Measurements from ENCODE around the gene DHRS3. TPM values are rescaled to one million over a fixed set of nuclear protein-coding genes. Genes with fewer than 3 reads are reported as not detected.
A peak's percentile ranks its signal among the peaks of the same experiment; 100 is the strongest.

DHRS3 gene
- total RNA-seq, 4 donors from 2014 or later, result 115 to 211 (median 186) TPM

- Histone ChIP-seq H3K36me3 (no peaks in the 10 kb centered on the region), H3K4me1 (peaks cover 0 to 22% (median 9%) of the 10 kb centered on the region in 3 donors), H3K9me3 (no peaks in the 10 kb centered on the region), H3K27ac (no peak overlapping the region), H3K4me3 (no peak overlapping the region), H3K27me3 (peaks cover 5% of the 10 kb centered on the region)
- no peak for ATAC-seq
- no peak for TF ChIP-seq CTCF (IDR thresholded peaks at IDR 0.05)
- TF ChIP-seq EP300 (IDR thresholded peaks at IDR 0.05), result no peak
- no peak for TF ChIP-seq POLR2AphosphoS5 (IDR thresholded peaks at IDR 0.05)
- TF ChIP-seq POLR2A (IDR thresholded peaks at IDR 0.05), result no peak
- WGBS, 2 donors (ENCODE audit: low coverage in 1 of 2), result 57 to 76% methylated on average over 4 of the region's 4 CpGs
Observed at GRCh38 chr1:12626888-12627287, 8.9 kb upstream of the DHRS3 start.

GRCh38 chr1:12625276-12625675, 7.3 kb upstream of the DHRS3 start:
- no peak for TF ChIP-seq CTCF (IDR thresholded peaks at IDR 0.05)
- no peak for TF ChIP-seq EP300 (IDR thresholded peaks at IDR 0.05)
- no peak for TF ChIP-seq POLR2A (IDR thresholded peaks at IDR 0.05)
- TF ChIP-seq POLR2AphosphoS5 (IDR thresholded peaks at IDR 0.05), result no peak
- Histone ChIP-seq H3K27me3 (no peaks in the 10 kb centered on the region), H3K9me3 (no peaks in the 10 kb centered on the region), H3K4me3 (no peak overlapping the region), H3K27ac (no peak overlapping the region), H3K36me3 (no peaks in the 10 kb centered on the region), H3K4me1 (peaks cover 0 to 38% (median 24%) of the 10 kb centered on the region in 3 donors)
- 72 to 92% methylated on average over 2 to 6 of the region's 6 CpGs for WGBS, 2 donors (ENCODE audit: low coverage in 1 of 2)
- ATAC-seq, result no peak

- Histone ChIP-seq H3K27ac (peak overlapping the region; percentile 98 to 100 (median 98)), H3K4me1 (peaks cover 0 to 51% (median 30%) of the 10 kb centered on the region in 3 donors), H3K36me3 (no peaks in the 10 kb centered on the region), H3K4me3 (peak overlapping the region in 1 of 2 donors; percentile 0), H3K27me3 (no peaks in the 10 kb centered on the region), H3K9me3 (no peaks in the 10 kb centered on the region)
- WGBS, 2 donors (ENCODE audit: low coverage in 1 of 2), result 10 to 63% methylated on average over 4 of the region's 12 CpGs
- TF ChIP-seq POLR2A (IDR thresholded peaks at IDR 0.05) (peak in 1 of 2 donors; percentile 10), EP300 (IDR thresholded peaks at IDR 0.05) (no peak), POLR2AphosphoS5 (IDR thresholded peaks at IDR 0.05) (peak; percentile 13), CTCF (IDR thresholded peaks at IDR 0.05) (no peak)
- no peak for ATAC-seq
Observed at GRCh38 chr1:12622506-12622905, 4.5 kb upstream of the DHRS3 start.

- Histone ChIP-seq H3K9me3 (no peaks in the 10 kb centered on the region), H3K27me3 (no peaks in the 10 kb centered on the region), H3K27ac (peak overlapping the region; percentile 98 to 100 (median 98)), H3K4me3 (peak overlapping the region in 1 of 2 donors; percentile 0), H3K36me3 (no peaks in the 10 kb centered on the region), H3K4me1 (peaks cover 0 to 51% (median 30%) of the 10 kb centered on the region in 3 donors)
- 20 to 55% methylated on average over 2 to 7 of the region's 15 CpGs for WGBS, 2 donors (ENCODE audit: low coverage in 1 of 2)
- ATAC-seq, result no peak
- TF ChIP-seq POLR2AphosphoS5 (IDR thresholded peaks at IDR 0.05), result peak; percentile 78
- no peak for TF ChIP-seq CTCF (IDR thresholded peaks at IDR 0.05)
- no peak for TF ChIP-seq POLR2A (IDR thresholded peaks at IDR 0.05)
Observed at GRCh38 chr1:12621346-12622335, 3.6 kb upstream of the DHRS3 start.

All from gastroesophageal sphincter (tissue), 4 donors.